HCT116 (cell line): Measurements from ENCODE around the gene RIN3.

ENCODE experiments used
- EZH2 ChIP-seq: fragments of 200-600 bp; sonication (generic); IDR thresholded peaks from 2 replicates; pipeline ENCODE4 v1.6.1; 2017; ENCODE audit warnings: antibody characterized with exemption, mixed run types
- POLR2AphosphoS5 ChIP-seq: IDR thresholded peaks from 2 replicates; pipeline ENCODE4 v1.6.1; 2011; ENCODE audit warnings: mild to moderate bottlenecking, low read depth, low read length, moderate library complexity
- ZFX ChIP-seq: fragments of 450-650 bp; IDR thresholded peaks from 2 replicates; pipeline ENCODE4 v1.6.1; 2017
- TF ChIP-seq, protein P1 (sequence below), 3 experiments: fragments of 200-600 bp in 1 of 3; sonication (generic) in 1 of 3; IDR thresholded peaks in 2 of 3; conservative IDR thresholded peaks in 1 of 3; 2 replicates each; pipeline ENCODE4 v1.5.1; 2012 to 2017; ENCODE audit warnings: low read depth in 2 of 3, low read length in 2 of 3, antibody characterized with exemption in 1 of 3, borderline replicate concordance in 1 of 3, control low read depth in 1 of 3, mild to moderate bottlenecking in 1 of 3, mixed read lengths in 1 of 3, mixed run types in 1 of 3, moderate library complexity in 1 of 3; ENCODE audit not compliant: insufficient read depth in 1 of 3

DNA sequence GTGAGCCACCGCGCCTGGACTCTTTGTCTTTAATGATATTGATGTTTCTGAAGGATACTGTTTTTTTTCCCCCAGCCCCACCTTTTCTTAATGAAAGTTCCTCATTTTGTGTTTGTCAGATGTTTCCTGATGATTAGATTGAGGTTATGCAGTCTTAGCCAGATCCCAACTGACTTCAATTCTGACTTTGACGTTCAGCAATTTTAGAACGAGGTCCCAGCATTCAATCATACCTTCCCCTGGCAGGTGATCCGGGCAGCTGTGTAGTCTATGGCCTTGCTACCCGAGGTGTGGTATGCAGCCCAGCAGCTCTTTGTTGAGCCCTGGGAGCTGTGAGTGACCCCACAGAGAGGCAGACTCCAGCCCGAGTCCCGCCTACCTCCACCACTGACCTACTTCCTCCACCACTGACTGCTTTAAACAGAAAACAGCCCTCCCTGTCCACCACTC, 152.1 kb downstream of the RIN3 start:
- TF ChIP-seq, protein P1, sequence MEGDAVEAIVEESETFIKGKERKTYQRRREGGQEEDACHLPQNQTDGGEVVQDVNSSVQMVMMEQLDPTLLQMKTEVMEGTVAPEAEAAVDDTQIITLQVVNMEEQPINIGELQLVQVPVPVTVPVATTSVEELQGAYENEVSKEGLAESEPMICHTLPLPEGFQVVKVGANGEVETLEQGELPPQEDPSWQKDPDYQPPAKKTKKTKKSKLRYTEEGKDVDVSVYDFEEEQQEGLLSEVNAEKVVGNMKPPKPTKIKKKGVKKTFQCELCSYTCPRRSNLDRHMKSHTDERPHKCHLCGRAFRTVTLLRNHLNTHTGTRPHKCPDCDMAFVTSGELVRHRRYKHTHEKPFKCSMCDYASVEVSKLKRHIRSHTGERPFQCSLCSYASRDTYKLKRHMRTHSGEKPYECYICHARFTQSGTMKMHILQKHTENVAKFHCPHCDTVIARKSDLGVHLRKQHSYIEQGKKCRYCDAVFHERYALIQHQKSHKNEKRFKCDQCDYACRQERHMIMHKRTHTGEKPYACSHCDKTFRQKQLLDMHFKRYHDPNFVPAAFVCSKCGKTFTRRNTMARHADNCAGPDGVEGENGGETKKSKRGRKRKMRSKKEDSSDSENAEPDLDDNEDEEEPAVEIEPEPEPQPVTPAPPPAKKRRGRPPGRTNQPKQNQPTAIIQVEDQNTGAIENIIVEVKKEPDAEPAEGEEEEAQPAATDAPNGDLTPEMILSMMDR (IDR thresholded peaks at IDR 0.05 in 2 of 3, conservative IDR thresholded peaks at IDR 0.05 in 1 of 3; ENCODE audit: borderline replicate concordance in 1 of 3, insufficient read depth in 1 of 3, low read depth in 2 of 3, low read length in 2 of 3): no peak
- TF ChIP-seq EZH2 (no peak), POLR2AphosphoS5 (no peak), ZFX (no peak)
